SW 1271 (cell line): ENCODE measurements around the gene CCDC201.
"Not testable (repeated sequence)": the region's sequence is repeated elsewhere in the genome, so short reads cannot be mapped to it uniquely, and the experiment has no call there.

ENCODE experiments used
- DNase-seq, 2 experiments: peaks; one replicate each; lab custom pipeline; 2025; lab: John Stamatoyannopoulos, UW

The CCDC201 gene

GRCh38 chr7:45874408-45875131 lies 1.7 kb upstream of the CCDC201 start:
- DNase-seq, result peak; percentile 81 to 94

GRCh38 chr7:45873355-45873754 lies 473 bp upstream of the CCDC201 start:
- no peak for DNase-seq

- DNase-seq, result peak in 1 of 2 experiments; percentile 15
Measured at GRCh38 chr7:45872116-45873034, 507 bp downstream of the CCDC201 start.

- no peak for DNase-seq
Measured at GRCh38 chr7:45869426-45869825, 3.5 kb downstream of the CCDC201 start.

GRCh38 chr7:45867471-45867870 lies 5.4 kb downstream of the CCDC201 start:
- no peak for DNase-seq

- DNase-seq, result no peak
Measured at GRCh38 chr7:45865594-45866410, 7.1 kb downstream of the CCDC201 start.

- peak in 1 of 2 experiments; percentile 21 for DNase-seq
Measured at GRCh38 chr7:45863715-45864114, 9.2 kb downstream of the CCDC201 start.

GRCh38 chr7:45856888-45857287 lies 16.0 kb downstream of the CCDC201 start:
- not testable (repeated sequence) for DNase-seq

GRCh38 chr7:45855680-45856079 lies 17.2 kb downstream of the CCDC201 start:
- not testable (repeated sequence) for DNase-seq

GRCh38 chr7:45853491-45853890 lies 19.4 kb downstream of the CCDC201 start:
- not testable (repeated sequence) for DNase-seq

GRCh38 chr7:45852984-45853383 lies 19.9 kb downstream of the CCDC201 start:
- not testable (repeated sequence) for DNase-seq

- DNase-seq, result not testable (repeated sequence)
Measured at GRCh38 chr7:45848734-45849133, 24.1 kb downstream of the CCDC201 start.

GRCh38 chr7:45846536-45846935 lies 26.3 kb downstream of the CCDC201 start:
- not testable (repeated sequence) for DNase-seq

- DNase-seq, result not testable (repeated sequence)
Measured at GRCh38 chr7:45841926-45842717, 30.8 kb downstream of the CCDC201 start.

GRCh38 chr7:45838852-45839251 lies 34.0 kb downstream of the CCDC201 start:
- not testable (repeated sequence) for DNase-seq

GRCh38 chr7:45832433-45833177 lies 40.3 kb downstream of the CCDC201 start:
- not testable (repeated sequence) for DNase-seq

- DNase-seq, result not testable (repeated sequence)
Measured at GRCh38 chr7:45829846-45830245, 43.0 kb downstream of the CCDC201 start.

- not testable (repeated sequence) for DNase-seq
Measured at GRCh38 chr7:45827731-45828130, 45.2 kb downstream of the CCDC201 start.

GRCh38 chr7:45826550-45826949 lies 46.3 kb downstream of the CCDC201 start:
- not testable (repeated sequence) for DNase-seq

- DNase-seq, result not testable (repeated sequence)
Measured at GRCh38 chr7:45818763-45819162, 54.1 kb downstream of the CCDC201 start.
